Activated CD4-positive, alpha-beta T cell treated with anti-CD3 and anti-CD28 coated beads, Interleukin-2, amount 50 U/mL, for 48 hours (primary cell): ENCODE measurements around the gene CDA.
"Not testable (repeated sequence)": the region's sequence is repeated elsewhere in the genome, so short reads cannot be mapped to it uniquely, and the experiment has no call there.

Experiments used
- DNase-seq, 2 experiments: peaks; one replicate each; pipeline ENCODE4 v3.0.0-alpha.2; 2020

Gene CDA

DNA sequence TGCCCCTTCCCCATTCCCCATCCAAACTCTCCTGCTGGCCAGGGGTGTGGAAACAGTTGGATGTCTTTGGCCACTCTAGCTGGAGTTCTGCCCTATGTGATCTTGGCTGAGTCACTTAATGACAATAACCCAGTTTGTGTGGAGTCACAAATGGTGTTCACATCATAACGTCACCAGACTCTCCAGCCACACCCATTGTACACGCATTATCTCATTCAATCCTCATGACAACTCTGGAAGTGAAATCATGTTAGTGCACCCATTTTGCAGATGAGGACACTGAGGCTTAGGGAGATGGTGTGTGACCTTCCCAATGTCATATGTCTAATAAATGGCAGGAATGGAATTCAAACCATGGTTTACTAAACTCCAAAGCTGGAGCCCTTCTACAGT lies 1.2 kb upstream of the CDA start:
- no peak for DNase-seq

DNA sequence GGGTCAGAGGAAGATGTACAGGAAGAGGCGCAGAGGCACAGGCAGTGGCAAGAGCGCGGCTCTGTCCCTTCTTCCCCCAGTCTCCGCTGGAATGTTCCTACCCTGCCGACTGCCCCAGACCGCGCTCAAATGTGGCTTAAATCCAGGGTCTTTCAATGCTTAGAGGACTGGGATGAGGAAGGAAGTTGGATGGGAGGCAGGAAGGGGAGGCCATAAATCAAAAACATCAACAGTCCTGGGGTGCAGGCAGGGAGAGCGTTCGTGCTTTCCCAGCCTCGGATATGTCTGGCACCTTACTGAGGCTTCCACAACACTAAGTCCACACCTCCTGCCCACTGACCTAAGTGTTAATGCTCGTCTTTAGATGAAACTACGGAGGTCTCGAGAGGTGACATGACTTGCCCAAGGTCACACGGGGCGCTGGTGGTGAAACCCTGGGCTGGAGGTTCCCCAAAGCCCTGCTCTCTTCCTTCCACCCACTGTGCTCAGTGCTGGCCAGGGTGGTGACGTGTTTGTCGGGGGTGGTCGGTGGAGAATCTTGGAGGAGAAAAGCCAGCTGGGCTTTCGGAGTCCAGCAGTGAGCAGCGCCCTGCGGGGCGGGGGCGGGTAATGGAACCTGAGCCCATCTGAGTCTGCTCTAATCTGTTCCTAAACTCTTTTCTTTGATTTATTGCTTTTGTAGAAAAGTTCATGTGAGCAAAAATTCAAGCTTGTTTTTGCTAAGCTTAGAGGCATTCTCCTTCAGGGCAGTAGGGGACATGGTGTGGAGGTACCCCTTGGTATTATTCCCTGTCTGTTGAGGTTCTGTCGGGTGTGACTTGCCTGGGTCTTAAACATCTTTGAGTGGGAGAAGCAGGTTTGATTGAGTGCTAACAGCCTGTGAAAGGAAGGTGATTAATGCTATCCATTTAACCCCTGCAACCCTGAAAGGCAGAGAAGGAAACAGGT lies 708 bp downstream of the CDA start:
- DNase-seq = no peak

DNA sequence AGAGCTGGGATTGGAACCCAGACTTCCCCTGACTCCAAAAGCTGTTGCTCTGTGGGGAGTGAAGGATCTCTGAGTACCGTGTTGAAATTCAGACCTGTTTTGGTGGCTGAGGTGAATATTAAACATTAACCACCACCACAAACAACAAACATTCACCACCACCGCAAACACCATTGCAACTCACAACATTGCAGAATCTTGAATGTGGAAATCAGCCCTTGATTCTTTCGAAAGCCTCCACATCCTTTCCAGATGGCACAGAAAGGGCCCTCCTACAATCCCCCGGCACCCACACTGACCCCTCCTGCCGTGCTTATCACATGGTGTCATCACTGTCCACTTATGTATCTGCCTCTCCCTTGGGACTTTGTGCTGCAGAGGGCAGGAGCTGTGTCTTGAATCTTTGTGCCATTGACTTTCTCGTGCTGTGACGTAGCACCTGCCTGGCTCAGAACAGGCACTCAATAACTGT lies 1.4 kb downstream of the CDA start:
- DNase-seq = no peak

DNA sequence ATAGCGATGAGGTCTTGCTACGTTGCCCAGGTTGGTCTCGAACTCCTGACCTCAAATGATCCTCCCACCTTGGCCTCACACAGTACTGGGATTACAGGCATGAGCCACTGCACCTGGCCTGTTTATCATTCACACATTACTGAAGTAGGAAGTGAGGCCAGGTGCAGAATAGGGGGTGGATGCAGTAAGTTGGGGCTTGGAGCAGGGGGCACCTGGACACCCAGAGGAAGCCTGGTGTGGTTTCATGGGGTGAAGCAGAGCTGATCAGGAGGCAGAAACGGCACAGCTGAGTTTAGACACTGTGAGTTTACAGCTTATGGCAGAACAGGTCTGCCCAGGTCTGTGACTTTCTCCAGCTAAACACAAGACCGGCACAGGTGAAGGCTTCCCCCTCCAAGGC lies 4.9 kb downstream of the CDA start:
- no peak for DNase-seq

DNA sequence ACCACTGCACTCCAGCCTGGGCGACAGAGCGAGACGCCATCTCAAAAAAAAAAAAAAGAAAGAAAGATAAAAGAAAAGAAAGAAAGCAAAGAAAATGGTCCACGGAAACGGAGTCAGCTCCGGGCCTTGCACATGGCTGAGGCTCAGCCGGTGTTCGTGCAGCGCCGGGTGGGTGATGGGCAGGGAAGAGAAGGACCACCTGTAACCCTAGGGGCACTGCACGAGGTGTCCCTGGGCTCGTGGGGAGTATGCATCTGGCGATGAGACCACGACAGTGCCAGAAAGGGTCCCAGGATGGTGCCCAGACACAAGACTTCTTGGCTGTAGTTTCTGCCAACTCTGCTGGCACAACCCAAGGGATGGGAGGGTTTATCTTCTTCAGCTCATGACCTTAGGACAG lies 5.8 kb downstream of the CDA start:
- no peak for DNase-seq

DNA sequence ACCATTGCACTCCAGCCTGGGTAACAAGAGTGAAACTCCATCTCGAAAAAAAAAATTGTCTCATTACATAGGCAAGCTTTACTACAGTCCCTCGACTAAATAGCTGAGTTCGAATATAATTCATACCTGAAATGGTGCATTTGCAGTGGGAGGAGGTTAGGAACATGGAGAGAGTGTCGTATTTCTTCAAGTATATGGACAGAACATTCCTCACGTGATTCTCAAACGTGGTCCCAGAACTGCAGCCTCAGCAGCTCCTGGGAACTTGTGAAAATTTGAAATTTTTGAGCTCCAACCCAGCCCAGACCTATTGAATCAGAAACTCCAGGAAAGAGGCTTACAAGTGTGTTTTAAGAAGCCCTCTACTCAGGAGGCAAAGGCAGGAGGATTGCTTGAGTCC lies 7.2 kb downstream of the CDA start:
- DNase-seq = no peak

DNA sequence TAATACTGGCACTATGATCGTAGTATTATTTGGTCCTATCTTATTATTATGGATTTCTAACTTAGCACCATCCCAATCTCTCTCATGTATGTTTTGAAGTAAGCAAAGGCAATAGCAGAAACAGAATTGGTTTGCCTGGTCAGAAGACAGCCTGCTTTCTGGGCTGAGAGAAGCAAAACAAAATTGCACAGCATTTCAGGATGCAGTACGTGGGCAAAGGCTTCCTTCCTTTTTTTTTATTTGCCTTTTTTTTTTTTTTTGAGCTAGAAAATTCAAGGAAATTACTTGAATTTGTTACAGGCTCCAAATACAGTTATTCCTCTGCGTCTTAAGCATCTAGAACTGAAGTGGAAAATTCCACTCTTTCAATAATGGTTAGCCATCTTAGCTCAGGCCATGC lies 8.8 kb downstream of the CDA start:
- no peak for DNase-seq

DNA sequence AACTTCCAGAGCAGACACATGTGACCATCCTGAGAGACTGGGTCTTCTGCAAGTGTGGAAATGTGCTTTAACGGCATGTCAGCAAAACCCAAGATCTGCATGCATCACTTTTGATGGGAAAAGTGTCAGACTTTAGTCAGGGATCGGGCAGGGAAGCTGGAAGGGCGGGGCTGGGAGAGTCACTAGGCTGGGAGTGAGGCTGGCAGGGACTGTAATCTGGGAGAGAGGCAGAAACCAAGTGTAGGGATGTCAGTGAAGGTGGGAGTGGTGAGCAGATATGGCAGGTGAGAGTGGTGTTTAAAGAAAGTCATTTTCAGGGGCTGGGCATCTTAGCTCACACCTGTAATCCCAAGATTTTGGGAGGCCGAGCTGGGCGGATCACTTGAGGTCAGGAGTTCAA lies 11.3 kb downstream of the CDA start:
- DNase-seq = no peak

DNA sequence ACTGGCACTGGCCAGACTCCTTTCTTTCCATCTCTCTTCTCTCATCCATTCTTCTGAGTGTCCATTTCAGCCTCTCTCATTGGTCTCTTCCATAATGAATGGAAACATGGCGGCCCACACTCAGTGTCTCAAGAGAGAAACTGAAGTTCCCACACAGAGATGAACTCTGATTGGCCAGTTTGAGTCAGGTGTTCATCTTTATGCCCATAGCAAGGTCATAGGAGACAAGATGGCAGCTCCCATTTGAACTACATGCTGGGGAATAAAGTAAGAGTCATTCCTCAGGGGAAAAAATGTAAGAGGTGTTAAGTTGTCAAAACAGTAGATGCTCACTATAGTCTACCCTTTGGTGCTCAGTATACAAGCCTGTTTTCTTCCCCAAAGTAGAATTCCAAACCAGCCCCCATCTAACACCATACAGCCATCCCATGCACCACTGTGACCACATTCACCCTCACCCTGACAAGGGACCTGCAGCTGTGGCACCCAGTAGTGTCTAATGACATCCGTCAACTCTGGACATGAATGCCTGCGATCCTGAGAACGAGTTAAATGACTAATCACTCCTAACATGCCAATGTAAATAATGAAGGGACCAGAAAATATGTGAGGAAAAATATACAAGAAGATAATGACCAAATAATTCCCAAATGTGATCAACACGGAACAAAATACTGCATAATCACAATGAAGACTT lies 12.4 kb downstream of the CDA start:
- no peak for DNase-seq

DNA sequence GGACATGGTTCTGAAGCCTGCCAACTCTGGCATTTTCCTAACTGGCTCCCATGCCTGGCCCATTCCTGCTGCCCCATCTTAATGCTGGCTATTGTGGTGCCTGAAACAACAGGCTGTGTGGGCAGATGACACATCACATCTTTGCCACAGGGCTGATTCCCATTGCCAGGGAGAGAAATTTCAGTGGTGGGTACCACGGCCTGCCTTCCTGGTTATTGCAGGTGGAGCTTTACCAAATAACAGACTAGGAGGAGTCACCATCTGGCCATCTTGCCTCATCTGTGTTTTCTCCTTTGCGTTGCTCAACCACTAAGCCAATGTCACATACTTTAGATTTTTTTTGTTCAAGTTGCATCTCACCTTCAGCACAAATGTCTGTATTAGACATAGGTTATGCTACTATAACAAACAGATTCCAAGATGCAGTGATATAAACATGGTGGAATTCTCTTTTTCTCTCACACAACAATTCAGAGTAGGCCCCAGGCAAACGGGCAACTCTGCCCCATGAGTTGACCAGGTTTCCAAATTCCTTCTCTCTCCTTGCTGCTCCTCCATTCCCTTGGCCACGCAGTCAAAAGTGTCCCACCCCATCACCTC lies 14.1 kb downstream of the CDA start:
- no peak for DNase-seq

DNA sequence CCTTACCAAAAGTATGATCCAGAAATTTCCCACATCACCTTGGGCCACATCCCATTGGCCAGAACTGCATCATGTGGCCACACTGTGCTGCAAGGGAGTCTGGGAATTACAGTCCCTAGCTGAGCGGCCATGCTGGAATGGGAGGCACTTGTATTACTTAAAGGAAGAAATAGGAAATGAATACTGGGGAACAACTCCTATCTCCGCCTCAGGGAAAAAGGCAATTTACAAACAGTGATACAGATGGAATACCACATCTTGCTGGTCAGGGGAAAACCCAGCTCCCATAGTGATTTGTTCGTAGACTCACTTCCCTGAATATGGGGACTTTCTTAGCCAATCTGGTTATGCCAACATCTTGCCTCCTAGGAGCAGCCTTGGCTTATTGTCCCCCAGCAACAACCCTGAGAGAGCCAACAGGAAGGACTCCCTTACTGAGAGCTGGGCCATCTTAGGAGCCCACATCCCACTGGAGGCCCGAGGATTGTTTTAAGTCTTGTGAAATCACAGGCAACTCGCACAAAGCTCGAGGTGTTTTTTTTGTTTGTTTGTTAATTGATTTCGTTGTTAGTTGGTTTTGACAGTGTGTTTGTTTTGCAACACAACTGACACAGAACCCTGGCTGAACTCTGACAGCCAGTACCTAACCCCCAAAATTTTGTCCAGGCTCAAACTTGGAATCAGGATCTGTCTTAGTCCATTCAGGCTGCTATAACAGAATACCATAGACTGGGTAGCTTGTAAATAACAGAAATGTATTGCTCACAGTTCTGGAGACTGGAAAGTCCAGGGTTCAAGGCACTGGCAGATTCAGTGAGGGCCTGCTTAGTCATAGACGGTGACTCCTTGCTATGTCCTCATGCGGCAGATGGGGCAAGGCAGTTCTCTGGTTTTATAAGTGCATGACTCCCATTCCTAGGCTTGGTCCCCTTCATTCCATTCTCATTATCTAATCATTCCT lies 14.9 kb downstream of the CDA start:
- no peak for DNase-seq

DNA sequence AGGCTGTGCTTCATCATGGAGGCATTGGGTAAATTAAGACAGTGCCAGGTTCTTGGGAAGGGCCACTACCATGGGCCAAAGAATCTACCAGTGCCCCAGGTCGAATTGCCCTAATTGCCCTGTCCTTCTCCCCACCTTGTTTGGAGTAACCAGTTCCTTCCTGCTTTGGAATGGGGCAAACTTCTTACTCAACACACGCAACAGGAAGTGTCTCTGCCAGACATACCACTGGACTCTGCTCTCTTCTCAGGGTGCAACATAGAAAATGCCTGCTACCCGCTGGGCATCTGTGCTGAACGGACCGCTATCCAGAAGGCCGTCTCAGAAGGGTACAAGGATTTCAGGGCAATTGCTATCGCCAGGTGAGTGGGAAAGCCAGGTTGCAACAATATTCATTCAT lies 15.8 kb downstream of the CDA start:
- no peak for DNase-seq

DNA sequence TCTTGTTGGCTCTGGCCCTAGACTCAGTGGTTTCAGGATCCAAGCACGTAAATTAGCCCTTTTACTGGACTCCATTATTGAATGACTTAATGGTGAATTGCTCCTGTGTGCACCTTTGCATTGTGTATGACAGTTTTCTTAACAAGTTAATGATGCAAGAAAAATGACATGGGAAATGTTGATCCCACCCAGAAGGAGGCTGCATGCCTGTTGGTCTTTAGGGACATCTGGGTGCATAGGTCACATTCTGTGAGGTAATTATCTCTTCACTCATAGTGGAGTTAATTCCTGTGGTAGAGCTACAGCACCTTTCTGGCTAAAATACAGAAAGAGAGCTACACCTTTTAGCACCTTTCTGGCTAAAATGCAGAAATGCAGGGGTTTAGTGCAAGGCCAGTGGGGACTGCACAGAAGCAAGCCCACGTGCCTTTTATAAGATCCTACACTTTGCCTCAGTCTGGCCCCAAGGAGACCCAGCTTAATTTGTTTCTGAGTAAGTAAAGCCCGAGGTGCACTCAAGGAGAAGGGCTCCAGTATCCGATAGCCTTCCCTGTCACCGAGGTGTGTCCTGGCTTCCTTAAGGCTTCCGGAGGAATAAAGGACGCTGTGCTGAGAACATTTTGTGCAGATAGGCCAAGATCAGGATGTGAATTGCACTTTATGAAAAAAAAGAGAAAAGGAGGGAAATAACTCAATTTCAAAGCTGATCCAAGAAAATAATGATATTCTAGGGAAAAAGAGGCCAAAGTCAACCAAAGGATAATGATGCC lies 18.1 kb downstream of the CDA start:
- not testable (repeated sequence) for DNase-seq

DNA sequence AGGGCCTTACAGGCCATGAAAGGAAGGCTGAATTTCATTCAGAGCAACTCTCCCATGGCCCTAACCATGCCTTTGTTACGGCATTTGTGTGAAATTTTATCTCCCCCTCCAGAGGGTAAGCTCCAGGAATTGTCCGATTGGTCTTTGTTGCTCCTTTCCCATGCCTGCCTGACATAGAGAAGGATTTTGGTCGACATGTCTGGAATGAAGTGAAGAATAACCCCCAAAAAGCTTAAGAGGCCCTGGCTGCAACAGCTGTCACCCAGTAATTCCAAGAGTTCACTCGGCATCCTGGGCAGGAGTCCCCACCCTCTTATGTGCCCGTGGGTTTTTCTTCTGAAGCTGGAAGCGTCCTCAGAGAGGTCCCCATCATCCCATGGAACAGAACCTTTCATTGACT lies 20.6 kb downstream of the CDA start:
- no peak for DNase-seq

DNA sequence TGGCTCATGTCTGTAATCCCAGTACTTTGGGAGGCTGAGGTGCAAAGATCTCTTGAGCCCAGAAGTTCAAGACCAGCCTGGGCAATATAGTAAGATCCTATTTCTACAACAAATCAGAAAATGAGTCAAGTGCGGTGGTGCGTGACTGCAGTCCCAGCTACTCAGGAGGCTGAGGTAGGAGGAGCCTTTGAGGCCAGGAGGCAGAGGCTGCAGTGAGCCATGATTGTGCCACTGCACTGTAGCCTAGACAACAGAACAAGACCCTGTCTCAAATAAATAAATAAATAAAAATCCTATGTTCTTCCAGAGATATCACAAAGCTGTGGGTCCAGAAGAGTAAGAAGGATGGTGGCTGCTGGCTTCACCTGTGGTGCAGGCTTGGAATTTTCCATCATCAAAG lies 22.1 kb downstream of the CDA start:
- DNase-seq = no peak

DNA sequence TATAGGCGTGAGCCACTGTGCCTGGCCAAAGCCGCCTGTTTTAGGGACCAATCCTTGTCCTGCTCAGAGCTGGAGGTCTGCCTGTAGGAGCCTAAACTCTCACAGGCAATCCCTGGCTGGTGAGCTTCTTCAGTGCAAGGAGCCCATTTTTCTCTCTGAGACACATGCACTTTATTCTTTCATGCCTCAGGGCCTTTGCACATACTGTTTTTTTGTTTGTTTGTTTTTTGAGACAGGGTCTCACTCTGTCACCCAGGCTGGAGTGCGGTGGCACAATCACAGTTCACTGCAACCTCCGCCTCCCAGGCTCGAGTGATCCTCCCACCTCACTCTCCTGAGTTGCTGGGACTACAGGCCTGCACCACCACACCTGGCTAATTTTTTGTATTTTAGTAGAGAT lies 22.8 kb downstream of the CDA start:
- no peak for DNase-seq

DNA sequence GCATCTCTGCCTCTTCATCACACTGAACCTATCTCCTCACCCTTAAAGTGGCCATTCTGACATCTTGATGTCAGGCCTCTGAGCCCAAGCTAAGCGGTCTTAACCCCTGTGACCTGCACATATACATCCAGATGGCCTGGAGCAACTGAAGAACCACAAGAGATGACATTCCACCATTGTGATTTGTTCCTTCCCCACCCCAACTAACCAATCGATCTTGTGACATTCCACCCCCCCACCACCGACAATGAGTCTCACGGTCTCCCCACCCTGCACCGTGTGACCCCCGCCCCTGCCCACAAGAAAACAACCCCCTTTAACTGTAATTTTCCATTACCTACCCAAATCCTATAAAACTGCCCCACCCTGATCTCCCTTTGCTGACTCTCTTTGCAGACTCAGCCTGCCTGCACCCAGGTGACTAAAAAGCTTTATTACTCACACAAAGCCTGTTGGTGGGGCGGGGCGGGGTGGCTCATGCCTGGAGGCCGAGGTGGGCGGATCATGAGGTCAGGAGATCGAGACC lies 23.4 kb downstream of the CDA start:
- DNase-seq = no peak

DNA sequence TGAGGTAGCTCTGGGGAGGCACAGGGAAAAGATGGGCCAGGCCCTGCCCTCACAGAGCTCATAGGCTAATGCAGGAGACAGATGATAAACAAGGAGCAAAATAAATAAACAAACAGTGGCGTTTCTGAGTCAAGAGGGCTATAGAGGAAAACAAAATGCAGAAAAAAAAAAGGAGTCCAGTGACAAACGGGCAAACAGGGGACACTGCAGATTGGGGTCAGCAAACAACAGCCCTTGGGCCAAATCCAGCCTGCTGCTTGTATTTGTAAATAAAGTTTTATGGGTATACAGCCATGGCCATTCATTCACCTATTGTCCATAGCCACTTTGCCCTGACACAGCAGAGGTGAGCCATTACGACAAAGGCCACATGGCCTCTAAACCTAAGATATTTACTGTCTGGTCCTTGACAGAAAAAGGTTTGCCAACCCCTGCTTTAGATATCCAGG lies 25.3 kb downstream of the CDA start:
- DNase-seq = no peak

DNA sequence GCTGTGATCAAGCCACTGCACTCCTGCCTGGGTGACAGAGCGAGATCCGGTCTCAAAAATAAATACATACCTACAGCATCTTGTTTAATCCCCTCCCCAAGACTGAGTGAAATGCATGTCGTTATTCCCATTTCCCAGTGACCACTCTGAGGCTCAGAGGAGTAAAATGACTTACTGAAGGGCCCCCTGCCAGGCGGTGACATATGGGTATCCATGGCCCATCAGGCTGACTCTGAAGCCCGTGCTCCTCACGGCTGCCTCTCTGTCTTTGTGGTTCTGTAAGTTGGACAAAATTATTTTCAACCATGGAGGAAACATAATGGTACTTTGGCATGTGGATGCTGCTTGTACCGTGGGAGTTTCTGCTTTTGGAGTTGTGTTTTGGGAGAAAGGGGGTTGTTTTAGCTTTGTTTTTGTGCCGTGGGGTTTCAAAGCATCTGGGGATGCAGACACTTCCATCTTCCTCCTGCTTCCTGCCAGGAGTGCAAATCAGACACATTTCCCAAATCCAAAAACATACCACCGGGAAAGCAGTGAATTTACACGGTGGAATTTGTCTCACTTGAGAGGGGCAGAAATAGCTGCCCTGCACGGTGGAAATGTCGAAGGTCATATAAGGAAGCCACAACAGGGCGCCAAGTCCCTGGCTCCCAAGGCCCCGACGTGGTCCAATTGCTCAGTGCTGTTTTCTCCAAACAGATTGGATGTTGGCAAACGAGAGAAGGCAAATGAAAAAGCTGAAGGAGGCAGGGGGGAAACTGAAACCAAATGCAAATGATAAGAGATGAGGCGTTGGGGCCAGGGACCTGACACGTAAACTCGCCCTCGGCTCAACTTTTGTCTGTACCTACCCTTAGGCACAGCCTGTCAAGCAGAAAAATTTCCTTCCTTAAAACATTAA lies 27.3 kb downstream of the CDA start:
- peak in 1 of 2 experiments; percentile 6 for DNase-seq

DNA sequence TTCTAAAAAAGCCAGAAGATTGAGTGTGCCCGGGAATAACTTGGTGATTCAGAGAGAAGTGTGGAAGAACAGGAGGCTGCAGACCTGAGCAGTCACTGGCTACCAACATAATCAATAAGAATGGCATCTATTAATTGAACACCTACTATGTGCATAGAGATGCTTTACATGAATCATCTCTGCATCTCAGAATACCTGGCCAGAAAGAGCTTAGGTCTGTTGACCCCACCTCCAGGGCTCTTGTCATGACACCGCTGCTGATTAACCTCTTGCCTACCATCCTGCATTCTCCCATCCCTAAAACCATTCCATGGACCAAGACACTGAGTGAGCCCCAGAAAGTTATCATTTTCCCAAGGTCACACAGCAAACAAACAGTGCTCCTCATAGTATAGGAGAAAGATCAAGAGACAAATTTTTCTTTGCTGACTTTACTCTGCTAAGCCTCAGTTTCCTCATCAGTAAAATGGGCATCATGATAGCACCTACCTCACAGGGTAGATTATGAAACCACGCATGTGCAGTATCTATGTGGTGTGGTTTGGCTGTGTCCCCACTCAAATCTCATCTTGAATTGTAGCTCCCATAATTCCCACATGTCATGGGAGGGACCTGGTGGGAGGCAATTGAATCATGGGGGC lies 28.1 kb downstream of the CDA start:
- DNase-seq = no peak
